GM12892 (cell line): ENCODE results near the gene FAM83F.

Experiments
- DNase-seq: peaks from one replicate; pipeline ENCODE4 v3.0.0; 2011; ENCODE audit not compliant: insufficient read length
- FAIRE-seq: peaks from 2 replicates; lab custom pipeline; 2011; peaks lifted over from hg19 to GRCh38; lab: Jason Lieb, UNC
- POLR2A ChIP-seq: IDR thresholded peaks from 2 replicates; pipeline ENCODE4 v1.6.1; 2011; ENCODE audit warnings: low read depth, low read length, control low read depth
- POLR2AphosphoS5 ChIP-seq: IDR thresholded peaks from 2 replicates; pipeline ENCODE4 v1.6.1; 2011; ENCODE audit warnings: low read depth, low read length, control low read depth
- TAF1 ChIP-seq: IDR thresholded peaks from 2 replicates; pipeline ENCODE4 v1.6.1; 2011; ENCODE audit warnings: low read depth, mild to moderate bottlenecking, control low read depth, low read length, borderline replicate concordance

FAM83F gene

GRCh38 chr22:40025856-40026255 lies 31.1 kb downstream of the FAM83F start:
- DNase-seq (no peak), FAIRE-seq (no peak)
- TF ChIP-seq POLR2A (no peak), TAF1 (no peak), POLR2AphosphoS5 (no peak)

GRCh38 chr22:40026641-40027040 lies 31.9 kb downstream of the FAM83F start:
- FAIRE-seq (no peak), DNase-seq (no peak)
- no peak for TF ChIP-seq POLR2AphosphoS5
- TF ChIP-seq POLR2A = no peak
- TF ChIP-seq TAF1 = no peak

- FAIRE-seq (no peak), DNase-seq (no peak)
- TF ChIP-seq POLR2AphosphoS5 = no peak
- TF ChIP-seq POLR2A = no peak
- TF ChIP-seq TAF1 = no peak
Measured at GRCh38 chr22:40027191-40028097, 32.7 kb downstream of the FAM83F start.

- DNase-seq = no peak
- TF ChIP-seq POLR2AphosphoS5 (no peak), TAF1 (no peak), POLR2A (no peak)
- FAIRE-seq = no peak
Measured at GRCh38 chr22:40028098-40028425, 33.3 kb downstream of the FAM83F start.

DNA sequence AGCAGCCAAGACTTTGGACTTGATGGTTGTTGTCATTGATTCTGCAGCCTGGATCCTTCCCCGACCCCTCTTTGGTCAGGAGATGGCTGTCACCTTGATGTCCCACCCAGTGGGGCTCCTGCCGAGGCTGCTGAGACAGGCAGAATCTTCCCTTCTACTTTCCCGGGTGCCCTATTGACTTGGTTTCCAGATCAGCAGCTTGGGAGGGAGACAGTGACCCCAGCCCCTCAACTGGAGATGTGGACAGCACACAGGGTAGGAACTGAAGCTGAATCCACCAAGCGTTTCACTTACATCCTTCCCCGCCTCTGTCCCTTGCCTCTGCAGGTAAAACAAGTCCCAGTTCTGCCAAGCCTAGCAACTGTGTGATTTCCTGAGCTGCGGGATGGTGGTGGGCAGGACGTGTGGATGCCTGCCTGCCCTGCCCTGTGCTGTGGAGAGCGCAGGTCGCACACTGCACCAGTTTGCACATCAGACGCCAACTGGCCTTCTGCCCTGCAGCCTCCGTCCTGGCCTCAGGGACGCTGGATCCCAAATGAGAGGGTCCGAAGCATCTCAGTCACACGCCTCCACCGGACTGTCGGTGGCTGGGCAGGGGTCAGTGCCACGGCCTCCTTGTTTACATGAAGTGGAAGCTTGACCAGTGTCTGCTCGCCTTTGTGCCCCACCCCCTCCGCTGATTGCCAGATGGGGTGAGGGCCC lies 34.6 kb downstream of the FAM83F start:
- no peak for TF ChIP-seq POLR2A
- no peak for TF ChIP-seq POLR2AphosphoS5
- no peak for DNase-seq
- no peak for FAIRE-seq

GRCh38 chr22:40030026-40030757 lies 35.4 kb downstream of the FAM83F start:
- DNase-seq = no peak
- TF ChIP-seq POLR2AphosphoS5 (no peak), POLR2A (no peak), TAF1 (no peak)
- FAIRE-seq = no peak

DNA sequence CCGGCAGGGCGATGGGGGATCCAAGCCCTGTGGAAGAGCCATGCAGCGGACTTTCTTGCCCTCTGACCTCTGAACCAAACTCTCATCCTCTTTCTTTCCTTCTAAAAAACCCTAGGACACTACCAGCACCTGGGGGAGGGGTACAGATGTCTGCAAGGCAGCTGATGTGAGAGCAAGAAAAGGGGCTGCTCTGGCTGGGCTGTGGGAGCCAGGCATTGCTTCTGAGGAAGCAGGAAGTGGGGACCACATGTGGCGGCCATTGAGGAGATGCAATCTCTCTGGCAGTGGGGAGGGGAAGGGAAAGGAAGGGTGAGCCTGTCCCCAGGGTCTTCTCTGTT lies 36.0 kb downstream of the FAM83F start:
- FAIRE-seq (no peak), DNase-seq (no peak)
- TF ChIP-seq POLR2AphosphoS5 (no peak), TAF1 (no peak), POLR2A (no peak)

DNA sequence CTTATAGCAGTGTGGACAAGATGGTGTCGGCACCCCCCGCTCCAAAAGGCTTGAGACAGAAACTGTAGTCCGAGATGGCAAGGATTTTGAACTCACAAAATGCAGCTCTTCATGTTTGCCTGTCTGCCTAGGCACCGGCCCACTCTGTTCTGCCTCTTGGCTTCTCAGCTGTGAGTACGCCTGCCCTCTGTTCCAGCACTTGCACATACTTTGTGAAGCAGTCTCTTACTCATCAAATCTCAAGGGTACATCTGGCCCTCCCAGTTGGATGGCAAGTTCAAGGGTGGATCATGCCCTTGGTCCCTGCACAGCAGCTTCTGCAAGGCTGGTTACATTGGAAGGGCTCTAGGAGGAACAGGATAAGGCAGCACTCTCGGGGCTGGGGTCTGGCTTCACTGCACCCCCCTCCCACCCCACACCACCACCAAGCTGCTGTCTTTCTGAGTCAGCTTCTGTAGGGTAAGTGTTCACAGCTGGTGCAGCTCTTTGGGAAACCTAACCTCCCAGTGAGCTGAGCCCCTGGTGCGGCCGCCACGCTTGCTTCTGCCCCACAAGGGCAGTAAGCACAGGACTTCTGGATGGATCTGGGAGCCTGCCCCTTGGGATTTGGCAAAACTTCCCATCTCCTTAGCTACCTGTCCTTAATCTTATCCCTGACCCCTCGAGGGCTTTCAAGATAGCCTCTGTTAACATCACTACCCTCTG lies 37.2 kb downstream of the FAM83F start:
- FAIRE-seq (no peak), DNase-seq (no peak)
- TF ChIP-seq TAF1 (no peak), POLR2AphosphoS5 (no peak), POLR2A (no peak)

GRCh38 chr22:40033586-40034380 lies 39.0 kb downstream of the FAM83F start:
- DNase-seq (no peak), FAIRE-seq (no peak)
- no peak for TF ChIP-seq POLR2A
- TF ChIP-seq TAF1 = no peak
- TF ChIP-seq POLR2AphosphoS5 = no peak

DNA sequence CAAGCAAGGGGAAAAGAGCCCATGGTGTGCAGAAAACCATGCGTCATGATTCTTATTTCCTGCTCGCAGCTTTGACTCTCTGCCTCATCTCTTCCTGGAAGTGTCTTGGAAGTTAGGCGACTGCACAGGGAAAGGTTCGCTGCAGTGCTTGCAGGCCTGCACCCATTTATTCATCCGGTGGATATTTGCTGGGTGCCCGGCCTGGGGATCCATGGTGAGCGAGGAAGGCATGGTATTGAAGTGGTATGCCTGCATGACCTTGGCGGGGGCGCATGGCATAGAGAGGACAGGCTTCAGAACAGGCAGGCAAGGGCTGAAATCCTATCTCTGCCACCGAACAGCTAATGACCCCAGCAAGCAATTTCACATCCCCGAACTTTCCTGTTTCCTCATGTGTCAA lies 40.6 kb downstream of the FAM83F start:
- DNase-seq (no peak), FAIRE-seq (no peak)
- TF ChIP-seq POLR2A = no peak
- no peak for TF ChIP-seq TAF1
- no peak for TF ChIP-seq POLR2AphosphoS5

GRCh38 chr22:40036126-40036525 lies 41.4 kb downstream of the FAM83F start:
- FAIRE-seq = no peak
- DNase-seq = no peak
- TF ChIP-seq TAF1 (no peak), POLR2AphosphoS5 (no peak), POLR2A (no peak)
